Right lobe of liver (tissue), 6 donors: Measurements from ENCODE around the gene ETNK1. TPM values are rescaled to one million over a fixed set of nuclear protein-coding genes. Genes with fewer than 3 reads are reported as not detected.
"Not testable (repeated sequence)": the region's sequence is repeated elsewhere in the genome, so short reads cannot be mapped to it uniquely, and the experiment has no call there.

Experiments
- ATAC-seq, 4 donors: fragments of 200-7000 bp; cut with Tn5 transposase; one replicate each; pipeline ENCODE4 v1.9.1; 2020; ENCODE audit warnings: mild to moderate bottlenecking in 4 of 4, moderate library complexity in 4 of 4
- DNase-seq, 3 donors: peaks; one replicate each; pipeline ENCODE4 v3.0.0-alpha.2; 2020
- H3K27ac ChIP-seq, 3 donors: fragments of 200-600 bp; one replicate each; pipeline ENCODE4 v1.8.0; 2022
- H3K27me3 ChIP-seq, 2 donors: fragments of 200-600 bp; one replicate each; pipeline ENCODE4 v1.8.0; 2022
- H3K36me3 ChIP-seq, 4 donors: fragments of 200-600 bp; sonication (generic) in 1 of 4; one replicate each; pipeline versions ENCODE4 v1.5.1 to v1.8.0; 2017 to 2022; ENCODE audit warnings: control low read depth in 1 of 4
- H3K4me1 ChIP-seq, 4 donors: fragments of 200-600 bp; sonication (generic) in 1 of 4; one replicate each; pipeline versions ENCODE4 v1.5.1 to v1.8.0; 2017 to 2022; ENCODE audit warnings: control low read depth in 1 of 4
- H3K4me3 ChIP-seq, 3 donors: fragments of 200-600 bp; one replicate each; pipeline ENCODE4 v1.8.0; 2022
- H3K9me3 ChIP-seq, 4 donors: fragments of 200-600 bp; sonication (generic) in 1 of 4; one replicate each; pipeline versions ENCODE4 v1.5.1 to v1.8.0; 2017 to 2022; ENCODE audit warnings: control low read depth in 1 of 4
- CTCF ChIP-seq, 4 donors: fragments of 200-600 bp in 3 of 4; fragments of 450-650 bp in 1 of 4; IDR thresholded peaks; one replicate each; pipeline versions ENCODE4 v1.5.1 to v1.8.0; 2016 to 2022; ENCODE audit warnings: antibody characterized with exemption in 4 of 4, mild to moderate bottlenecking in 2 of 4
- POLR2A ChIP-seq: fragments of 450-650 bp; IDR thresholded peaks from one replicate; pipeline ENCODE4 v1.6.1; 2017; ENCODE audit warnings: antibody characterized with exemption, mild to moderate bottlenecking
- WGBS: methylation state at CpG from one replicate; pipeline ENCODE4 v1.1.6; 2018; ENCODE audit warnings: low coverage, low lambda C conversion rate; ENCODE audit not compliant: insufficient coverage; ENCODE audit errors: missing lambda C conversion rate; 5-methylcytosine and 5-hydroxymethylcytosine counted together
- intact Hi-C, 2 donors: fragments of 100-400 bp; cut with DNase I; formaldehyde crosslinking; loops; one replicate each; pipeline versions ENCODE4 v1.11.2 to v1.14.1; 2022
- total RNA-seq, 6 experiments: library from RNA; depleted of rRNA in 2 of 6; stranded (reverse); fragments of >200 nt in 2 of 6; fragmentation: NEBNext Ultra II Directional in 3 of 6; extraction: Animal tissue kit (Norgen Biotek cat#: 25700) in 3 of 6; gene quantifications; one replicate each; pipeline versions ENCODE4 v1.1.0 to v1.2.4, GENCODE V29; 2016 to 2023
- donor health status: DM: no; HTN: yes; CAD: no.
- donor health status: DM: no; HTN: no; CAD: no.
- donor health status: DM: no; HTN: no; CAD: no.
- donor health status: DM: no; HTN: yes; CAD: no.
- donor health status: DM: no; HTN: yes; CAD: no.

The ETNK1 gene
- total RNA-seq, 6 experiments from 2014 or later, result 24.1 to 65.3 (median 34.8) TPM

DNA sequence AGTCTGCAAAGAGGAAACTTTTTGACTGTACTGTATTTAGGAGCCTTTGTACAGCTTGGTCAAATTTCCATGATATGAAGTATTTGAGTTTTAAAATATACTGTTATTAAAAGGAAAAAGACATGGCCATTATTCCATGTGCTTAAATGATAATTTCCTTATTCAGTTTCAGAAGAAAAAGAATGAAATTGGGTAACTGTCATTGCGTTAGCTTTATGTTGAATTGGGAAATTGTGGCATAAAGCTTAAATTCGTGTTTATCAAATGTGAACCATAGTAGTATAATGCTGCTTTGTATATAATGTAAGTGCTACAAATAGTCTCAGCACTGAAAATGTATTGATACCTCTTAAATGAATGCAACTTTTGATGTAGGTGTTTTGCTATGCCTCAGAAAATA, 64.9 kb downstream of the ETNK1 start:
- no peak for DNase-seq
- Histone ChIP-seq H3K27me3 (no peaks in the 10 kb centered on the region), H3K27ac (no peak overlapping the region), H3K9me3 (no peaks in the 10 kb centered on the region), H3K4me1 (no peaks in the 10 kb centered on the region), H3K36me3 (no peaks in the 10 kb centered on the region), H3K4me3 (no peak overlapping the region)
- no peak for ATAC-seq
- intact Hi-C loops, result no loop called here
- 51% methylated on average over 2 of the region's 2 CpGs for WGBS
- TF ChIP-seq CTCF (IDR thresholded peaks at IDR 0.05), result no peak
- no peak for TF ChIP-seq POLR2A

GRCh38 chr12:22691319-22691718, 66.3 kb downstream of the ETNK1 start:
- intact Hi-C loops, result no loop called here
- DNase-seq (no peak), ATAC-seq (no peak)
- H3K4me3 ChIP-seq, result no peak overlapping the region
- no peaks in the 10 kb centered on the region for H3K36me3 ChIP-seq
- H3K27ac ChIP-seq, result no peak overlapping the region
- no peaks in the 10 kb centered on the region for H3K4me1 ChIP-seq
- 60% methylated on average over 2 of the region's 2 CpGs for WGBS
- no peaks in the 10 kb centered on the region for H3K27me3 ChIP-seq
- no peaks in the 10 kb centered on the region for H3K9me3 ChIP-seq
- TF ChIP-seq POLR2A (no peak), CTCF (IDR thresholded peaks at IDR 0.05) (no peak)

DNA sequence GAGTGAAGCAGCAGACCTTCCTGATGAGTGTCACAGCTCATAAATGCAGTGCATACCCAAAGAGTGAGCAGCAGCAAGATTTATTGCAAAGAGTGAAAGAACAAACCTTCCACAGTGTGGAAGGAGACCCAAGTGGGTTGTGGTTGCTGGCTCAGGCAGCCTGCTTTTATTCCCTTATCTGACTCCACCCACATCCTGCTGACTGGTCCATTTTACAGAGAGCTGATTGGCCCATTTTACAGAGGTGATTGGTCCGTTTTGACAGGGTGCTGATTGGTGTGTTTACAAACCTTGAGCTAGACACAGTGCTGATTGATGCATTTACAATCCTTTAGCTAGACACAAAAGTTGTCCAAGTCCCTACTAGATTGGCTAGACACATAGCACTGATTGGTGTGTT, 67.5 kb downstream of the ETNK1 start:
- DNase-seq, H3K36me3 ChIP-seq, H3K4me3 ChIP-seq, H3K27me3 ChIP-seq, ATAC-seq, H3K9me3 ChIP-seq, intact Hi-C loops, H3K4me1 ChIP-seq, H3K27ac ChIP-seq: not testable (repeated sequence)
- WGBS, result 67% methylated on average over 1 of the region's 1 CpG

DNA sequence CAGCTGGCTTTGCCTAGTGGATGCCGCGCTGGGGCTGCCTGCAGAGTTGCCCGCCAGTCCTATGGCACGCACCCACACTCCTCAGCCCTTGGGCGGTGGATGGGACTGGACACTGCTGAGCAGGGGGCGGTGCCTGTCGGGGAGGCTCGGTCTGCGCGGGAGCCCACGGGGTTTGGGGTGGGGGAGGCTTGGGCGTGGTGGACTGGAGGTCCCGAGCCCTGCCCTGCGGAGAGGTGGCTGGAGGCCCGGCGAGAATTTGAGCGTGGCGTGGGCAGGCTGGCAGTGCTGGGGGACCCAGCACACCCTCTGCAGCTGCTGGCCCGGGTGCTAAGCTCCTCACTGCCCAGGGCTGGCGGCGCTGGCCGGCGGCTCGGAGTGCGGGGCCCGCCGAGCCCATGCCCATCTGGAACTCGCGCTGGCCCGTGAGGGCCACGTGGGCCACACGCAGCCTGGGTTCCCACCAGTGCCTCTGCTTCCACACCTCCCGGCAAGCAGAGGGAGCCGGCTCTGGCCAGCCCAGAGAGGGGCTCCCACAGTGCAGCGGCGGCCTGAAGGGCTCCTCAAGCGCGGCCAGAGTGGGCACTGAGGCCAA, 68.1 kb downstream of the ETNK1 start:
- intact Hi-C loops, result no loop called here
- peak; percentile 20 to 53 (median 43) for ATAC-seq
- no peaks in the 10 kb centered on the region for H3K27me3 ChIP-seq
- H3K36me3 ChIP-seq, result no peaks in the 10 kb centered on the region
- H3K9me3 ChIP-seq, result no peaks in the 10 kb centered on the region
- H3K4me3 ChIP-seq, result no peak overlapping the region
- TF ChIP-seq POLR2A, result no peak
- TF ChIP-seq CTCF (IDR thresholded peaks at IDR 0.05), result no peak
- H3K4me1 ChIP-seq, result no peaks in the 10 kb centered on the region
- WGBS, result no CpG with 5 or more reads among the region's 38 CpGs
- DNase-seq, result peak in 2 of 3 donors; percentile 28 to 54
- no peak overlapping the region for H3K27ac ChIP-seq

DNA sequence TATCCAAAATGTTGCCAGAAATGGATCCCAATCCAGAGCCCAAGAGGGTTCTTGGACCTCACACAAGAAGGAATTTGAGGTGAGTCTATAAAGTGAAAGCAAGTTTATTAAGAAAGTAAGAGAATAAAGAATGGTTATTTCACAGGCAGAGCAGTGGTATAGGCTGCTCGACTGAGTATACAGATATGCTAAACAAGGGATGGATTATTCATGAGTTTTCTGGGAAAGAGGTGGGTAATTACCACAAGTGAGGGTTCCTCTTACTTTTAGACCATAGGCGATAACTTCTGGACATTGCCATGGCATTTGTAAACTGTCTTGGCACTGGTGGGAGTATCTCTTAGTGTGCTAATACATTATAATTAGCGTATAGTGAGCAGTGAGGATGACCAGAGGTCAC, 73.6 kb downstream of the ETNK1 start:
- whole genome bisulfite sequencing, result 80% methylated on average over 3 of the region's 3 CpGs

GRCh38 chr12:22699705-22700104, 74.7 kb downstream of the ETNK1 start:
- intact Hi-C loops, H3K4me1 ChIP-seq, H3K27me3 ChIP-seq, DNase-seq, H3K9me3 ChIP-seq, H3K27ac ChIP-seq, H3K4me3 ChIP-seq, H3K36me3 ChIP-seq, ATAC-seq: not testable (repeated sequence)
- 77% methylated on average over 6 of the region's 11 CpGs for WGBS

More for the DNA sequence above, 73.6 kb downstream of the ETNK1 start:
- no peak for DNase-seq
- no peaks in the 10 kb centered on the region for H3K36me3 ChIP-seq
- intact Hi-C loops, result no loop called here
- no peak overlapping the region for H3K4me3 ChIP-seq
- no peak for ATAC-seq
- no peaks in the 10 kb centered on the region for H3K9me3 ChIP-seq
- no peak overlapping the region for H3K27ac ChIP-seq
- no peaks in the 10 kb centered on the region for H3K4me1 ChIP-seq
- no peaks in the 10 kb centered on the region for H3K27me3 ChIP-seq
- TF ChIP-seq POLR2A, result no peak
- no peak for TF ChIP-seq CTCF (IDR thresholded peaks at IDR 0.05)
